GM23338 (cell line): ENCODE measurements around the gene UCN3.

Experiments
- CREB1 ChIP-seq: fragments of 250-450 bp; sonication (Bioruptor Pico); IDR thresholded peaks from 2 replicates; pipeline ENCODE4 v1.5.0; 2020; ENCODE audit warnings: low read depth, mild to moderate bottlenecking, moderate library complexity
- CTCF ChIP-seq, 2 experiments: fragments of 200-600 bp in 1 of 2; sonication (generic) in 1 of 2; conservative IDR thresholded peaks; 2 replicates each; pipeline versions ENCODE4 v1.5.1 to v1.6.1; 2016 to 2017; ENCODE audit warnings: antibody characterized with exemption in 2 of 2, low read depth in 2 of 2, mild to moderate bottlenecking in 2 of 2, moderate library complexity in 1 of 2
- ETS1 ChIP-seq: IDR thresholded peaks from 2 replicates; pipeline ENCODE4 v1.6.1; 2016; ENCODE audit warnings: antibody characterized with exemption
- EZH2 ChIP-seq: fragments of 200-600 bp; sonication (generic); IDR thresholded peaks from one replicate; pipeline ENCODE4 v1.8.0; 2017; ENCODE audit warnings: antibody characterized with exemption, mild to moderate bottlenecking, low read depth; ENCODE audit not compliant: unreplicated experiment
- EZH2phosphoT487 ChIP-seq: fragments of 200-600 bp; sonication (generic); IDR thresholded peaks from one replicate; pipeline ENCODE4 v1.8.1; 2018; ENCODE audit warnings: antibody characterized with exemption; ENCODE audit not compliant: unreplicated experiment
- JUNB ChIP-seq: IDR thresholded peaks from one replicate; pipeline ENCODE4 v1.6.1; 2016; ENCODE audit warnings: antibody characterized with exemption; ENCODE audit not compliant: unreplicated experiment
- NANOG ChIP-seq: IDR thresholded peaks from 2 replicates; pipeline ENCODE4 v1.6.1; 2016; ENCODE audit warnings: antibody characterized with exemption, borderline replicate concordance
- POLR2AphosphoS5 ChIP-seq: IDR thresholded peaks from 2 replicates; pipeline ENCODE4 v1.6.1; 2016; ENCODE audit warnings: antibody characterized with exemption, low read depth
- REST ChIP-seq: IDR thresholded peaks from one replicate; pipeline ENCODE4 v1.6.1; 2018; ENCODE audit warnings: antibody characterized with exemption; ENCODE audit not compliant: unreplicated experiment
- STAT1 ChIP-seq: IDR thresholded peaks from one replicate; pipeline ENCODE4 v1.6.1; 2016; ENCODE audit warnings: antibody characterized with exemption; ENCODE audit not compliant: unreplicated experiment
- ZNF114 ChIP-seq: fragments of 250-450 bp; sonication (Bioruptor Pico); IDR thresholded peaks from 2 replicates; pipeline ENCODE4 v1.5.0; 2020; ENCODE audit warnings: mild to moderate bottlenecking, moderate library complexity
- ZNF331 ChIP-seq: fragments of 250-450 bp; sonication (Bioruptor Pico); IDR thresholded peaks from 2 replicates; pipeline ENCODE4 v1.5.0; 2020; ENCODE audit warnings: low read depth, mild to moderate bottlenecking, moderate library complexity
- ZNF462 ChIP-seq: fragments of 250-450 bp; sonication (Bioruptor Pico); IDR thresholded peaks from 2 replicates; pipeline ENCODE4 v1.5.0; 2020; ENCODE audit warnings: mild to moderate bottlenecking, moderate library complexity

- TF ChIP-seq CTCF (conservative IDR thresholded peaks at IDR 0.05; ENCODE audit: low read depth in 2 of 2), result no peak
- no peak for TF ChIP-seq EZH2
- no peak for TF ChIP-seq POLR2AphosphoS5
- TF ChIP-seq JUNB, result no peak
- TF ChIP-seq CREB1 (CRISPR knock-in tag), result no peak
- no peak for TF ChIP-seq REST
- TF ChIP-seq EZH2phosphoT487, result no peak
- no peak for TF ChIP-seq ZNF462 (CRISPR knock-in tag)
- TF ChIP-seq ZNF331 (CRISPR knock-in tag), result no peak
- TF ChIP-seq ZNF114 (CRISPR knock-in tag), result no peak
- TF ChIP-seq ETS1, result no peak
- TF ChIP-seq NANOG, result no peak
- no peak for TF ChIP-seq STAT1
Observed at GRCh38 chr10:5319863-5320262, 44.9 kb upstream of the UCN3 start.
